WERI-Rb-1 (cell line): ENCODE data around the gene TIMM10.
A peak's percentile ranks its signal among the peaks of the same experiment; 100 is the strongest.

Experiments
- DNase-seq: peaks from one replicate; pipeline ENCODE4 v3.0.0-alpha.2; 2020
- H3K27ac ChIP-seq: fragments of 250-450 bp; sonication (Bioruptor Pico); 2 replicates; pipeline ENCODE4 v1.5.1; 2020; ENCODE audit warnings: mild to moderate bottlenecking, moderate library complexity
- H3K27me3 ChIP-seq: fragments of 250-450 bp; sonication (Bioruptor Pico); 2 replicates; pipeline ENCODE4 v1.5.1; 2021; ENCODE audit warnings: mild to moderate bottlenecking, low read depth, moderate library complexity; ENCODE audit not compliant: insufficient read depth, severe bottlenecking
- H3K36me3 ChIP-seq: fragments of 250-450 bp; sonication (Bioruptor Pico); 2 replicates; pipeline ENCODE4 v1.5.1; 2020; ENCODE audit warnings: mild to moderate bottlenecking, moderate library complexity
- H3K4me3 ChIP-seq: 2 replicates; pipeline ENCODE4 v1.5.1; 2011; ENCODE audit warnings: low read depth, mild to moderate bottlenecking, control low read depth, low read length
- H3K9me3 ChIP-seq: fragments of 250-450 bp; sonication (Bioruptor Pico); 2 replicates; pipeline ENCODE4 v1.5.1; 2021; ENCODE audit warnings: mild to moderate bottlenecking, moderate library complexity; ENCODE audit not compliant: severe bottlenecking
- TF ChIP-seq, protein P1 (sequence below): IDR thresholded peaks from 2 replicates; pipeline ENCODE4 v1.5.1; 2011; ENCODE audit warnings: low read depth, mild to moderate bottlenecking, control low read depth, inconsistent platforms, low read length

Gene TIMM10

DNA sequence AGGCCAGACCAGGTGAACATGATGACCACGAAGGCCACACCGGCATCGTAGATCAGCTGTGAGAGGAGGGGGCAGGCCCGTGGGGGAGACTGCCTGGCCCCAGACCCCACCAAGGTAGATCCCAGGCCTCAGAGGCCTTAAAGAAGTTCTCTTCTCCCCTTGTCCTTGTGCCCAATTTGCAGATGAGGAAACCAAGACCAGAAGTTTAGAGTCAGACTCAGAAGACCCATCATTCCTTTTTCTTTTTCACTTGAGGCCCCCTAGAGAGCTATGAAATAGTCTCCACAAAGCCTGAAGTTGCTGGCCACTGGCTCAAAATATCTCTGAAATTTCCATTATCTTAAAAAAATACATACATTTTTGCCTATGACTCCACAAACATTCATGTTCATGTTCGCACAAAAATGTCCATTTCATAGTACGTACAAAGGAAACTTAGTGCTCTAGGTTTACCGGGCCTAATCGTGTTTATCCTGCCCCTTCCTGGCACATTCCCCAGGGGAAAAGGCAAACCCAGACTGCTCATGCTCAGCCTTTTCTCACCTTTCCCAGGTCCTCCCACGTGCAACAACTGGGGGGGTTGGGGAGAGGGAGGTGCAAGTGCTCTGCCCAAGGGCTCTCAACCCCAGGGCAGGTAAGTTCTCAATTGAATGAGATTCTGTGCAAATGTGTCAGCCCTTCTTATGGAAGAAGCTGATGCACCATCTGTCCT is 34.3 kb downstream of the TIMM10 start:
- H3K27me3 ChIP-seq, result no peaks in the 10 kb centered on the region
- peak overlapping the region; percentile 67 for H3K27ac ChIP-seq
- TF ChIP-seq, protein P1, sequence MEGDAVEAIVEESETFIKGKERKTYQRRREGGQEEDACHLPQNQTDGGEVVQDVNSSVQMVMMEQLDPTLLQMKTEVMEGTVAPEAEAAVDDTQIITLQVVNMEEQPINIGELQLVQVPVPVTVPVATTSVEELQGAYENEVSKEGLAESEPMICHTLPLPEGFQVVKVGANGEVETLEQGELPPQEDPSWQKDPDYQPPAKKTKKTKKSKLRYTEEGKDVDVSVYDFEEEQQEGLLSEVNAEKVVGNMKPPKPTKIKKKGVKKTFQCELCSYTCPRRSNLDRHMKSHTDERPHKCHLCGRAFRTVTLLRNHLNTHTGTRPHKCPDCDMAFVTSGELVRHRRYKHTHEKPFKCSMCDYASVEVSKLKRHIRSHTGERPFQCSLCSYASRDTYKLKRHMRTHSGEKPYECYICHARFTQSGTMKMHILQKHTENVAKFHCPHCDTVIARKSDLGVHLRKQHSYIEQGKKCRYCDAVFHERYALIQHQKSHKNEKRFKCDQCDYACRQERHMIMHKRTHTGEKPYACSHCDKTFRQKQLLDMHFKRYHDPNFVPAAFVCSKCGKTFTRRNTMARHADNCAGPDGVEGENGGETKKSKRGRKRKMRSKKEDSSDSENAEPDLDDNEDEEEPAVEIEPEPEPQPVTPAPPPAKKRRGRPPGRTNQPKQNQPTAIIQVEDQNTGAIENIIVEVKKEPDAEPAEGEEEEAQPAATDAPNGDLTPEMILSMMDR, result no peak
- H3K9me3 ChIP-seq, result no peaks in the 10 kb centered on the region
- DNase-seq, result peak; percentile 62
- no peak overlapping the region for H3K4me3 ChIP-seq
- no peaks in the 10 kb centered on the region for H3K36me3 ChIP-seq

DNA sequence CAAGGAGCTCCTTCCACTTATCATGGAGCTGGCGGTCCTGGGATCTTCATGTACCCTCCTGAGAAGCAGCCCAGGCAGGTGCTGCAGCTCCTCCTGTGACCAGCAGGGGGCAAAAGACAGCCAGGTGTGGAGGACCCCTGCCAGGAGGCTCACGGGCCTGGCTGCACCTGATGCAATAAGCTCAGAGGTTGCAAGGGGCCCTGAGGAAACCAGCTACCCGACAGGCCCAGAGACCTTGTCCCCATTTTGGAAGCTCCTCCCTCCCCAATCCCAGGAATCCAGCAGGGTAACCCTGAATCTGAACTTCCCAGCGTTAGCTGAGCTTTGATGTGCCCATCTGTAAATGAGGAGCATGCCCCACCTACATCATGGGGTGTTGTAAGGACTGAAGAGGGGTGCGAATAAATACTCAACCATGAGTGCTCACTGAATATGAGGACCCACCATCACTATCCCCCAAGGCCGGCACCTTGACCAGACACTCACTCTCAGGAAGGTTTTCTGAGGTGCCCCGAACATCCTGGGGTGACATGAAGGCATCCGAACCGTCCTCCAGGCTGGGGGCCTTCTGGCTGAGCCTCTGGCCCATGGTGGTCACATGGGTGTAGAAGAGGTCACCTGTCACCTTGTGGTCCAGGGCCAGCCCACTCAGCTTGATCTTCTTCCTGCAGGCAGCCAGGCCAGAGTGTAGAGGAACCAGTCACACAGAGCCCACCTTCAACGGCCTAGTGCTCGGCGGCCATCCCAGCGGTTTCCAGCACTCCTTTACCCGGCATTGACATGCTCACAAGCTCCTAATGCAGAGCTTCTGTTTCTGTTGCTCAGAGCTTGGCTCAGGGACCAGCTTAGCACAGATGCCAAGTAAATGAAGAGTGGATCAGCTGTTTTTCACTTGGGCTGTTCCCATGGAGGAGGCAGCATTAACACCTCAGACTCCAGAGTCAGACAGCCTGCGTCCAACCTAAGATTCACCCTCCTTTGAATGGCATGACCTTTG is 36.7 kb downstream of the TIMM10 start:
- Histone ChIP-seq H3K27ac (peak overlapping the region; percentile 51), H3K4me3 (no peak overlapping the region), H3K36me3 (no peaks in the 10 kb centered on the region), H3K27me3 (no peaks in the 10 kb centered on the region), H3K9me3 (no peaks in the 10 kb centered on the region)
- TF ChIP-seq, protein P1, result peak; percentile 88
- peak; percentile 86 for DNase-seq

DNA sequence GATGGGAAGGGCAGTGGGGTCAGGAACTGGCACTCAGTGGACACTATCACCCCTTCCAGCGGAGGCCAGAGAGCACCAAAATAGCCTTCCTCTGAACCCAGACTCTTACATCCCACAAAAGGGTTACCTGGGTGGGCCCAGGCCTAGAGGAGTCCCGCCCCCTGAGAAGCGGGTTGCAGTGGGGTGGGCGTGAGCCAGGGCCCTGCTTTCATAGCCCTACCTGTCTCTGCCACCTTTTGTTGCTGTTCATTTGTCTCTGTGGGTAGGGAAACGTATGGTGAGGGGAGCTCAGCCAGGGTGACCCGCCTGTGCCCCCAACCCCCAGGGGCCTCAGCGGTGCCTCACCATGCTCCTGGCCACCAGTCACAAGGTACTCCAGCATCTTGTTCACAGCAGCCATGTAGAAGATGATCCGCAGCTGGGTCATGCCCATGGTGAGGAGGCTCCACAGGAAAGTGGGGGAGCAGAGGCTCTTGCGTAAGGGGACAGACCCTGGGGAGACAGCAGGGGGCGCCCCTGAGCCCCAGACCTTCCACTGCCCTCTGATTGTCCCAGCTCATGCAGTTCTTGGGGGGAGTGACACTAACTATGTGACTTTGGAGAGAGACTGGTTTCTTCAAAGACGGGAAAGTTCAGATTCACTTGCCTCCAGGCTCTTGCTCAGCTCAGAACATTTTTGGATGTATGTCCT is 39.0 kb downstream of the TIMM10 start:
- peak; percentile 64 for DNase-seq
- TF ChIP-seq, protein P1, result peak; percentile 93
- no peak overlapping the region for H3K27ac ChIP-seq

DNA sequence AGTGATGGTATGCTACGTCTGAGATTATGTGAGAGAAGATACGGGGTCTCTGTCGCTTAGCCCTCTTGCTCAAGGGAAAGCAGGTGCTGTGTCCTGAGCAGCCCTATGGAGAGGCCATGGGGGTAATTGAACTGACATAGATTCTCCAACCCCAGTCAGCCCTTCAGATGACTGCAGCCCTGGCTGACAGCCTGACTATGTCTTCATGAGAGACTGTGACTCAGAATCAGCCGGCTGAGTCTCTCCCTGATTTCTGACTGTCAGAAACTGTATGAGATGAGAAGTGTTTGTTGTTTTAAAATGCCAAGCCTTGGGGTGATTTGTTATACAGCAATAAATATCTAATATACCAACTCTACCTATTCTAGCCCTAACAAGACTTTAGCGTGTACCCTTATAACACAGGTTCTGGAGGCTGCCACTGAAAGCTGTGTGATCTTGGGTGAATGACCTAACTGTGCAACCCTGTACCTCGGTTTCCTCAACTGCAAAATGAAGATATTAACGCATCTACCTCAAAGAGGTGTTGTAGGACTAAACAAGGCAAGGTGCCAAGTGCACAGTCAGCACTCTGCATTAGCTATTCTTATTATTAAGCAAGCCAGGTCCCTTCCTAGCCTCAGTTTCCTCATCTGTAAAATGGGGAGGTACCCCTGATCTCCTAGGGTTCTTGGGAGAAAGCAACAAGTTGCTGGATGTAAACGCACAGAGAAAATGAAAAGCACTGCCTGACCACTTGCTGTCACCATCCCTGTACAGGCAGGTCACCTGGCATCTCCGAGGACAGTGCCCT is 39.9 kb downstream of the TIMM10 start:
- Histone ChIP-seq H3K27me3 (no peaks in the 10 kb centered on the region), H3K36me3 (no peaks in the 10 kb centered on the region), H3K4me3 (no peak overlapping the region), H3K9me3 (no peaks in the 10 kb centered on the region), H3K27ac (no peak overlapping the region)
- TF ChIP-seq, protein P1, result no peak
- no peak for DNase-seq

More for the DNA sequence above, 39.0 kb downstream of the TIMM10 start:
- H3K9me3 ChIP-seq, result no peaks in the 10 kb centered on the region
- H3K4me3 ChIP-seq, result no peak overlapping the region
- H3K36me3 ChIP-seq, result no peaks in the 10 kb centered on the region
- no peaks in the 10 kb centered on the region for H3K27me3 ChIP-seq
